Nephron progenitor cell (in vitro differentiated cells): Measurements from ENCODE around the gene GALNT4.

Experiments
- DNase-seq: peaks from one replicate; pipeline ENCODE4 v3.0.0; 2021
- H3K27ac Mint-ChIP-seq: 2 replicates; pipeline ENCODE4 v1.8.0; 2021; ENCODE audit warnings: mild to moderate bottlenecking, moderate library complexity, mixed read lengths
- H3K27me3 Mint-ChIP-seq: 2 replicates; pipeline ENCODE4 v1.8.0; 2021; ENCODE audit warnings: mild to moderate bottlenecking, low read depth, mixed read lengths; ENCODE audit not compliant: poor library complexity
- H3K36me3 Mint-ChIP-seq: 2 replicates; pipeline ENCODE4 v1.8.0; 2021; ENCODE audit warnings: low read depth, mixed read lengths
- H3K4me1 Mint-ChIP-seq: 2 replicates; pipeline ENCODE4 v1.8.0; 2021; ENCODE audit warnings: mixed read lengths
- H3K4me3 Mint-ChIP-seq: 2 replicates; pipeline ENCODE4 v1.8.0; 2021; ENCODE audit warnings: mild to moderate bottlenecking, moderate library complexity, mixed read lengths
- H3K9me3 Mint-ChIP-seq: 2 replicates; pipeline ENCODE4 v1.8.0; 2021; ENCODE audit warnings: mild to moderate bottlenecking, moderate library complexity, mixed read lengths
- CTCF ChIP-seq: fragments of 200-600 bp; sonication (generic); IDR thresholded peaks from 2 replicates; pipeline ENCODE4 v1.5.0; 2021; ENCODE audit warnings: antibody characterized with exemption

Gene GALNT4

DNA sequence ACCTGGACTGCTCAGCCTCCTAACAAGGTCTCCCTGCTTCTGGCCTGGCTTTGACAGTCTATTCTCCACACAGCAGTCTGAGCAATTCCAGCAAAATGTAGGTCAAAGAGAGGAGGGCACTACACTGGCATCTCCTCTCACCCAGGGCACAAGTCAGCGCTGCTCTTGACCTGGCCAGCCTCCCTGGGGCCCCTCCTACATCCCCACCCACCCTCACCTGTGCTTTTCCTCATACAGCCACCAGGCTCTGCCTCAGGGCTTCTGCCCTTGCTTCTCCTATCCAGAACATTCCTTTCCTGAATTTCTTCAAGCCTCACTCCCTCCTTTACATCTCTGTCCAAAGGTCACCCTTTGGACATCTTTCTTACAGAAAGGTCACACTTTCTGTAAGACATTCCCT, 33.7 kb downstream of the GALNT4 start:
- Mint-ChIP-seq H3K27ac (no peak overlapping the region), H3K4me3 (no peak overlapping the region), H3K36me3 (peaks cover 20% of the 10 kb centered on the region), H3K9me3 (no peaks in the 10 kb centered on the region), H3K27me3 (peaks cover 1% of the 10 kb centered on the region), H3K4me1 (no peaks in the 10 kb centered on the region)
- no peak for TF ChIP-seq CTCF
- DNase-seq, result no peak

- no peak for TF ChIP-seq CTCF
- no peaks in the 10 kb centered on the region for H3K9me3 Mint-ChIP-seq
- H3K27me3 Mint-ChIP-seq, result peaks cover 4% of the 10 kb centered on the region
- H3K36me3 Mint-ChIP-seq, result peaks cover 8% of the 10 kb centered on the region
- no peak overlapping the region for H3K4me3 Mint-ChIP-seq
- no peaks in the 10 kb centered on the region for H3K4me1 Mint-ChIP-seq
- DNase-seq, result no peak
- H3K27ac Mint-ChIP-seq, result no peak overlapping the region
These were observed 38.3 kb downstream of the GALNT4 start for GRCh38 chr12:89486264-89486663.

- Mint-ChIP-seq H3K27me3 (peaks cover 6% of the 10 kb centered on the region), H3K9me3 (no peaks in the 10 kb centered on the region), H3K4me1 (no peaks in the 10 kb centered on the region), H3K27ac (no peak overlapping the region), H3K36me3 (peaks cover 8% of the 10 kb centered on the region), H3K4me3 (no peak overlapping the region)
- DNase-seq, result no peak
- TF ChIP-seq CTCF, result no peak
These were observed 40.1 kb downstream of the GALNT4 start for GRCh38 chr12:89484470-89484869.

DNA sequence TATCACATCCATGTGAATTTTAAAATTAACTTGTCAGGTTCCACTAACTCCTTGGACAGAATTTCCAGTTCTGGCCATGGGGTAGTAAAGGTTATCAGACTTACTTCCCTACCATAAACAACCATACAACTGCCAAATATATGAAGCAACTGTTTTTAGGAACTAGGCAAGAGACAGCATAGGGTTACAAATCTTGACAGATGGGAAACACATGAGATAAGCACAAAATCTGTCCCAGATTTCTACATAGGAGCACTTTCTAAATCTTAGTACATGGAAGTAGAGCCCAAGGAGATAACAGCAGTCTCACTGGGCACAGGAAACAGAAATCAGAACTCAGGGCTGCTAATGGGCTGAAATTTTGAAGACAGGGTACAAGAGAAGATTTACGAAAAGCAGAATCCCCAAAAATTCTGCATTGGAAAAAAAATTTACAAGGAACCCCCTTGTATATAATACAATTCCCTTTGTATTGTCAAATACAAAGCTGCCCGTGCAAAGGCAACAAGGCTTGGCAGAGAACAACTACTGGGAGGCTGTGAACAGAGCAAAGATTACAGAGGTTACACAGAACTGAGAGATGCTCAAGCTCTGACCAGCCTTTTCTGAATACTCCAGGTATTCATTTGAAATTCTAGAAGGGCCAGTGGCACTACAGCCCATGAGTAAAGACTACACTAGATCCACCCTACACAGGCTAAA, 43.2 kb downstream of the GALNT4 start:
- no peak overlapping the region for H3K27ac Mint-ChIP-seq
- no peak for DNase-seq
- TF ChIP-seq CTCF, result no peak
- H3K27me3 Mint-ChIP-seq, result peaks cover 6% of the 10 kb centered on the region
- H3K4me1 Mint-ChIP-seq, result peaks cover 7% of the 10 kb centered on the region
- H3K36me3 Mint-ChIP-seq, result peaks cover 8% of the 10 kb centered on the region
- no peak overlapping the region for H3K4me3 Mint-ChIP-seq
- no peaks in the 10 kb centered on the region for H3K9me3 Mint-ChIP-seq

DNA sequence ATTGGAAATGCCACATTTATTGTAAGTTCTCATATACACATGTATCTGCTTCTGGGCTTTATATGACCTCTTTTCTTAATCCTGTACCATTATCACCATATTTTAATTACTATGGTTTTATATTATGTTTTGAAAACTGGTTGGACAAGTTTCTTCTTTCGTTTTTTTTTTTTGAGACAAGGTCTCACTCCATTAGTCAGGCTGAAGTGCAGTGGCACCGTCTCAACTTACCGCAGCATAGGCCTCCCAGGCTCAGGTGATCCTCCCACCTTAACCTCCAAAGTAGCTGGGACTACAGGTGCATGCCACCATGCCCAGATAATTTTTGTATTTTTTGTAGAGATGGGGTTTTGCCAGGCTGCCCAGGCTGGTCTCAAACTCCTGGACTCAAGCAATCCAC, 44.6 kb downstream of the GALNT4 start:
- H3K4me3 Mint-ChIP-seq, result no peak overlapping the region
- H3K9me3 Mint-ChIP-seq, result no peaks in the 10 kb centered on the region
- H3K27me3 Mint-ChIP-seq, result peaks cover 3% of the 10 kb centered on the region
- peaks cover 7% of the 10 kb centered on the region for H3K4me1 Mint-ChIP-seq
- no peak for DNase-seq
- no peak for TF ChIP-seq CTCF
- H3K27ac Mint-ChIP-seq, result no peak overlapping the region
- H3K36me3 Mint-ChIP-seq, result peaks cover 8% of the 10 kb centered on the region

DNA sequence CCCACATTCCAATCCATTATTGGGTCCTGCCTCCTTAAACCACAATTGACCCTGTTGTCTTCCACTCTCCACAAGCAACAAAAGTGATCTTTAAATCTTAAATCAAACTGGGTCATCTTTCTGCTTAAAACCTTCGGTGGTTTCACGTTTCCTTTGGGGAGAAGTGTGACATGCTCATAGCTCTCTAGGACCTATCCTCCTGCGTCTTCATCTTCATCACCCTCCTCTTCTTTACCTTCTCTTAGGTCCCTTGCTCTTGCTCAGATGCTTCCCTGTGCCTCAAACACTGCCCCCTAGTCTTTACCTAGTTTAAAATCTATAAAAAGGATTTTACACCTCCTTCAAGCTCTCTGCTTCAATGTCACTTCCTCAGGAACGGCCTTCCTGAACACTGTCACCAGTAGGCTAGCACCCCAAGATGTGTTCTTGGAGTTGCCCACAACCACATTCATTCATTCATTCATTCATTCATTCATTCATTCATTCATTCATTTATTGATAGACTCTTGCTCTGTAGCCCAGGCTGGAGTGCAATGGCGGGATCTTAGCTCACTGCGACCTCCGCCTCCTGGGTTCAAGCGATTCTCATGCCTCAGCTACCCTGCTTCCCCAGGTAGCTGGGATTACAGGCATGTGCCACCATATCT, 46.8 kb downstream of the GALNT4 start:
- TF ChIP-seq CTCF, result no peak

More for the DNA sequence above, 46.8 kb downstream of the GALNT4 start:
- Mint-ChIP-seq H3K36me3 (peaks cover 8% of the 10 kb centered on the region), H3K27me3 (peaks cover 3% of the 10 kb centered on the region), H3K9me3 (no peaks in the 10 kb centered on the region), H3K4me1 (peaks cover 7% of the 10 kb centered on the region), H3K4me3 (no peak overlapping the region), H3K27ac (no peak overlapping the region)
- no peak for DNase-seq
